DMS 273 (cell line): ENCODE data around the gene CFAP20.

ENCODE experiments used
- DNase-seq: peaks from one replicate; lab custom pipeline; 2025; ENCODE audit not compliant: unreplicated experiment; lab: John Stamatoyannopoulos, UW

CFAP20 gene

DNA sequence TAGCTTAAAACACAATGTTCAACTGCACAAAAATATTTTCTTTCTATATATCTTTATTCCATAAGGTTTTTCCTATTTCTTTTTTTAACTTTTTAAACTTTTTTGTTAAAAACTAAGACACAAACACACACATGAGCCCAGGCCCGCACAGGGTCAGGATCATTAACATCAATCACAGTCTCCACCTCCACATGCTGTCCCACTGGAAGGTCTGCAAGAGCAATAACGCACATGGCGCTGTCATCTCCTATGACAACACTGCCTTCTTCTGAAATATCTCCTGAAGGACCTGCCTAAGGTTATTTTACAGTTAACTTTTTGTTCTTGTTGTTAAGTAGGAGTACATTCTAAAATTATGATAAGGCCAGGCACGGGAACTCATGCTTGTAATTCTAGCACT, 4.1 kb downstream of the CFAP20 start:
- no peak for DNase-seq

DNA sequence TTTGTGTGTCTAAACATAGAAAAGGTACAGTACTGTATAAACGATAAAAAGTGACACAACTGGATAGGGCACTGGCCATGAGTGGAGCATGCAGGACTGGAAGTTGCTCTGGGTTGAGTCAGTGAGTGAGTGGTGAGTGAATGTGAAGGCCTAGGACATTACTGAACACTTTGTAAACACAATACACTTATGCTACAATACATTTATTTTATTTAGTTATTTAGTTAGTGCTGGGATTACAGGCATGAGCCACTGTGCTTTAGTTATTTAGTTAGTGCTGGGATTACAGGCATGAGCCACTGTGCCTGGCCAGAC, 4.6 kb downstream of the CFAP20 start:
- no peak for DNase-seq

- peak; percentile 65 for DNase-seq
Measured at GRCh38 chr16:58123896-58124600, 5.1 kb downstream of the CFAP20 start.

DNA sequence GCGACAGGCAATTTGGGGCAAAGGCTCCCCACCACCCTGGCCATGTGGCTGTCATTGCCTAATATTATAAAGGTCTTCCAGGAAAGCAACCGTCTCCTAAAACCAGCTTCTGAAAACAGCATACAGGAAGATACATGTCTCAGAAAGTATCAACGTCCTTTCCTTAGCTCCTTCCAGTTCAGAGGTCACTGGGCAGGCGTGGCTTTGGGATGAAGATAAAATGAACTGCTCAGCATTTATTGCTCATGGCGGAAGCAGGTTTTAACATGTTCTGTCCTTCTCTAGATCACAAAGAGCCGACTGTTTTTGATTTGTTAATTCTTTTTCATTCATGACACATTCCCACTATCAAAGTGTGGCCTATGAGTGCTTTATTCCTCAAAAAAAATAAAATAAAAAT, 8.0 kb downstream of the CFAP20 start:
- peak; percentile 38 for DNase-seq

DNA sequence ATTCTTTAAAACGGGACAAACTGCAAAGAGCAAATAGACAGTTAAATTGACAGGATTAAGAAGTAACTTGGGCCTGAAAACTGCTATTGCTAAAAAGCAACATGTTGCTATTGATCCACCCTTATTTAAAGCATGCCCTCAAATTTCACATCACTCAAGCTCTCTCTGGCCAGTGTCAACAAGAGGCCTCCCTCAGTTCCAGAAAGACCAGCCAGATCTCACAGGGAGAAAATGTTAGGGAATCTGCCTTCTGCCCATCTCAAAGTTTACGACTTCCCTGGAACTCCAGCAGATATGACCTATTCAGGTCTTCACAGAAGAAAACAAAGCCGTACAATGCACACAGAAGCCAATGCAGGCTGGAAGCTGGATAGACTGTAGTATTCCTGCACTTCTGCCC, 8.9 kb downstream of the CFAP20 start:
- peak; percentile 31 for DNase-seq

GRCh38 chr16:58119509-58119845, 9.7 kb downstream of the CFAP20 start:
- peak; percentile 53 for DNase-seq

GRCh38 chr16:58118801-58119508, 10.2 kb downstream of the CFAP20 start:
- no peak for DNase-seq

- DNase-seq, result no peak
Measured at GRCh38 chr16:58116529-58116928, 12.7 kb downstream of the CFAP20 start.

DNA sequence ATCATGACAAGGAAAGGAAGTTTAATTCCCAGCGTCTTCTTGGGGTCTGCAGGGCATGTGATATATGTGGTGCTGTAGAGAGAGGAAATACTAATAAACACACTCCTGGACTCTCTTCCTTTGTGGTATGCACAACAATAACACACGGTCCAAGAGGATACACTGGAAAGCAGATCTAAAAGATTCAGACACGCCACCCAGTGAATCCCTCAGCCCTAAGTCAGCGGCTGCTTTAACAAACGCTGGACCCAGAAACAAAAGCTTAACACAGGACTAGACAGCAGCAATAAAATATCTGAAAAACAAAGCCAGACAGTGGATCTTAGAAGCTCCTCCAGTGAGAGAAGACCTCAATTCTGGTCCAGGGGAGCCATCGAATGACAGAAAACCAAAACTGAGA, 13.1 kb downstream of the CFAP20 start:
- DNase-seq, result no peak

- DNase-seq, result no peak
Measured at GRCh38 chr16:58114827-58115825, 14.1 kb downstream of the CFAP20 start.

DNA sequence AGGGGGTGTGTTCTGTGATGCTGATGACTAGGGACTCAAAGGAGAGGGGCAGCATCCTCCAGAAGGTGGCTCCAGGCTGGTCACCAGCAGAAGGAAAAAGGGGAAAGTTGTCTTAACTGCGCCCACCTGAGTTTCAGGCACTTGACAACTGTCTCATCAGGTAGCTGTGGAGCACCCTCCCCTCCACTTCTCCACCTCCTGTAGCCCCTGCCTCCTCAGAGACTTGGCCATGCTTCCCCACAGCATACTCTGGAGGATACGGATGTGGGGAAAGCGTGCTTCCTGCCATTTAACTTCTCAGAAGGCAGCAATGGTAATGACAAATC, 17.9 kb downstream of the CFAP20 start:
- no peak for DNase-seq

- DNase-seq, result peak; percentile 28
Measured at GRCh38 chr16:58110571-58111301, 18.4 kb downstream of the CFAP20 start.

DNA sequence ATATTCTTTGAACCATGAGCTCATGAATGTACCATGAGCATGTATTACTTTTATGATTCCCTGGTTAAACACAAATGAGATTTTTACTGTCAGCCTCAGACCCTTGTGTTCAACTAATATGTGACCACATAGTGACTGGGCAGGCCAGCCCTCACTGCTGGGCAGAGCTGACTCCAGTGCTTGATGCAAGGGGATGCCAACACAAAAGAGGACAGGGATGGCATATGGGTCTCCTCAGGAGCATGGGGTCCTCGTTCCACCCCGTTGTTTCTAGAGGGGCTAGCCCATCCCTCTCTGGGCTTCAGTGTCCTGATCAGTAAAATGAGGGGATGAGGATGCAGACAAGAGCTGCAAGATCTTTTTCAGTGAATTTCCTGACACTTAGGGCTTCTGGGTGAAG, 19.3 kb downstream of the CFAP20 start:
- DNase-seq, result no peak

DNA sequence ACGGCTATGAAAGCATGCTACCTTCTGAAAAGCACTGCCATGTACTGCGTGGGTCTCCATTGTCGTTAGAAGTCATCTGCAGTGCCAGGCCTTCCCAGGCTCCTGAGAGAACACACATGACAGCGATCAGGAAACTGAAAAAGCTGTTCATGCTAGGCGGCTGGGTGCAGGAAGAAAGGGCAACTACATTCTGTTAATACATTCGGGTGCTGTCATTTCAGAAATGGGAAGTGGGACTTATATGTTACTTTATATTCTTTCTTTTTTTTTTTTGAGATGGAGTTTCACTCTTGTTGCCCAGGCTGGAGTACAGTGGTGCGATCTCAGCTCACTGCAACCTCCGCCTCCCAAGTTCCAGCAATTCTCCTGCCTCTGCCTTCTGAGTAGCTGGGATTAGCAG, 19.9 kb downstream of the CFAP20 start:
- no peak for DNase-seq

DNA sequence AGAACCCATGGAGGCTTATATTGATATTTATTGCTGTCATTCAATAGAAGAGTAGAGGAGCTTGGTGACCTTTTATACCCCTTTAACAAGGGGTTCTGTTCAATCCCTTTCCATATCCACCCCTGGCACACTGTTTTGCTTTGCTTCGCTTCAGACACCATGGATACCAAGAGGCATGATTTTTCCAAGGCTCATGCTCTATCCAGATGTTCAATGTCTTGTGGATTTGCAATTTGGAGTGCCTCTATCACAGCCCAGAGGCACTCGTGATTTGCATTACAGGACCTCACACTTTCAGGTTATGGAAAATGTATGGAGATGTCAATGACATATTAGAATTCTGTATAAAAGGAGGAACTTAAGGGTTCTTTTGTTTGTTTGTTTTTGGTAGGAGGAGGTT, 21.5 kb downstream of the CFAP20 start:
- no peak for DNase-seq

DNA sequence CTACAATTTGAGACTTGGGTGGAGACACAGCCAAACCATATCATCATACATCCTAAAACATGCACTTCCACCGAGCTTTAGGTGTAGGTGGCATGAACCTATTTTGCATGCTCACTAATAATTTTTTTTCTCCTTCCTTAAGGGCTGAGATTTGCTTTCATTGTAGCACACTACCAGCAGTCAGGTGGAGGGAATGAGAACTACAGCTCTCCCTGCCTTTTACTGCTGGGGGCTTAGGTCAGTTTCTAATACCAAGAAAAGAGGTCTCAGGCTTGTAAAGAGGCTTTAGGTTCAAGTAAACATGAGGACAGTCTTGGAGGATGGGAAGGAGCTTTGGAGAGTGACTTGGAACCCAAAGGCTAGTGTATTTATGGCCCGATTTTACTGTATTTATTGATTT, 22.0 kb downstream of the CFAP20 start:
- DNase-seq, result no peak

GRCh38 chr16:58105631-58106030, 23.6 kb downstream of the CFAP20 start:
- no peak for DNase-seq

GRCh38 chr16:58102665-58103392, 26.4 kb downstream of the CFAP20 start:
- no peak for DNase-seq

GRCh38 chr16:58099956-58100300, 29.3 kb downstream of the CFAP20 start:
- DNase-seq, result no peak

- no peak for DNase-seq
Measured at GRCh38 chr16:58099097-58099955, 29.9 kb downstream of the CFAP20 start.
